Cortex of kidney (tissue), 1 donor: ENCODE results near the gene CMIP.

ENCODE experiments used
- DNase-seq: peaks from one replicate; lab custom pipeline; 2025; lab: John Stamatoyannopoulos, UW

Gene CMIP

DNA sequence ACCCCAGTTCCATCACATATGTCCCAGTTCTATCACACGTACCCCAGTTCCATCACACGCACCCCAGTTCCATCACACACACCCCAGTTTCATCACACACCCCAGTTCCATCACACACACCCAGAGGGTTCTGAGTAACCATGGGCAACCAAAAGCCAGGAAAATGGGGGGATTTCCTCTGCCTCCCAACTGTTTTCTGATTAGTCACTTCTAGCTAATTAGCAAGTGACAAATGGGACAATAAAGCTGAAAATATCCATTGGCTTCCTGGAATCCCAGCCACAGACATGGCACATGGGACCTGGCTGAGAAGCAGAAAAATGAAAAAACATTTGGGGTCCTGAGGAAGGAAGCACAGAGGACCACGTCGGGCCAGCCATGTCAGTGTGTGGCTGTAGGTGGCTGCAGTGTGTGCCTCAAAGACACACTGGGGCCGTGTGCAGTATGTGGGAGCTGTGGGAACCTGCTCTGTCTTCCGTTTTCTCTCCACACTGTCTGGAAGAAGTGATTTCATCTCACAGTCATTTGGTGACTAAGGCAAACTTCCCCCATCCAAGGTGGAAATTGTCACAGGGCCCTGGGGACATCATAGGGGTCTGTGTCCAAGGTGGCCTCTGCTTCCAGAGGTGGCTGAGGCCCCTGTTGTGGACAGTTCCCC lies 106.7 kb downstream of the CMIP start:
- no peak for DNase-seq

DNA sequence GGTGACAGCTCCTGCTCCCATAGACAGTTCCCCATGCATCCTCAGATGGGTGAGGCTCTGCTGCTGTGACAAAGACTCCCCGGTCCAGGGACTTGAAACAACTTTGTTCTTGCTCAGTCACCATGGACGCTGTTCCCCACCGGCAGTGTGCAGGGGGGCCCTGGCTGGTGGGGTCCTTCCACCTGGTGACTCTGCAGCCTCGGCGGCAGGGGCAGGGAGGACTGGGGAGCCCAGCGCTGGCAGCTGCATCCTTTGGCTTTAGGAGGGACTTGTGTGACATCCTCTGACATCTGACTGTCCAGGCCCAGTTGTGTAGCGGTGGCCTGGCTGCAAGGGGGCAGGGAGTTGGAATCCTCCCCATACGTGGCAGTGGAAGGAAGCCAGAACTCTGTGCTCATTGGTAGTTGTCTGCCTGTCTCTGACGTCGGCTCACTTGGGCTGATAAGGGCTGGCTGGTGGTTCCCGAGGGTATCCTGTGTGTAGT lies 107.3 kb downstream of the CMIP start:
- DNase-seq, result no peak

DNA sequence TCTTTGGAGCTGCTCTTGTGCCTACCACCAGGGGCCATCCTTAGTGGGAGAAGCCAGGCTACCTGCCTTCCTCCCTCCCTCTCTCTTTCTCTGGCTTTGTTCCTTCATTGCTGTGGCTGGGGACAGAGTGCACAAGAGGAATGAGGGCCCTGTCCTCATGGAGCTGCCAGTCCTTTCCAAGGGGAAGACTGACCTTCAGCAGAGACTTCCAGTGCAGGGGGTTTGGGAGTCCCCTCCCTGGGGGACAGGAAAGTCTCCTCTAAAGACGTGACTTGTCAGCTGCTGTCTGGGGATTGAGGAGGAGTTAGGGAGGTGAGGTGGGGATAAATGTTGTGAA lies 108.1 kb downstream of the CMIP start:
- no peak for DNase-seq

DNA sequence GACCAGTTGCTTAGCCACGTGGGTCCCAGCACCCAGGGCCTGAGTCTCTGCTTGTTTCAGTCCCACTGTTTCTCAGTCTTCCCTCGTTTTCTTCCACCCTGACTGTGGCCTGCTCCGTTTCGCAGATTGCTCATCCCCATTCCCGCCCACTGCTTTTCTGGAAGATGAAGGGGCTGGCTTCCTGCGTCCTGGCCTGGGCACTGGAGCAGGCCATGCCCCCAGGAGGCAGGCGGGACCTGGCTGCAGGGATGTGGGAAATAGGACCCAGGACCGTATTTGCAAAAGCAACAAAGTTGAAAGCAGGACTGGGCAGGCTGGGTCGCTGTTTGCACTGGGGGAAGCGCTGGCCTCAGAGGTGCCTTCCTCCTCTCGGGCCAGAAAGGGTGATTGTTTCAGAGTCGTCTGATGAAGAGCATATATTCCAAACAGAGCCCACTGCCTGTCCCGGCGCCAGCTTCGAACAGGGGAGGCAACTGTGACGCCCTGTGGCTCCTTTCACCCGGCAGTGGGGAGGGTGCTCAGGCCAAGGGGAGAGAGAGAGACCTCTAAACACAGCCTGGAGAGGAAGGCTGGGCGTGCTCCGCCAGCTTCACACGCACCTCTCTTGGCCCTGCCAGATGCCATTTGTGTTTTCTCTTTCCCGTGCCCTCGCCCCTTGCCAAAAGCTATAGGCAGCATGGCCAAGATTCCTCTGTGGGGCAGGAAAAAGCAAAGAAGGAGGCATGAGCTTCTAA lies 108.6 kb downstream of the CMIP start:
- DNase-seq, result no peak

DNA sequence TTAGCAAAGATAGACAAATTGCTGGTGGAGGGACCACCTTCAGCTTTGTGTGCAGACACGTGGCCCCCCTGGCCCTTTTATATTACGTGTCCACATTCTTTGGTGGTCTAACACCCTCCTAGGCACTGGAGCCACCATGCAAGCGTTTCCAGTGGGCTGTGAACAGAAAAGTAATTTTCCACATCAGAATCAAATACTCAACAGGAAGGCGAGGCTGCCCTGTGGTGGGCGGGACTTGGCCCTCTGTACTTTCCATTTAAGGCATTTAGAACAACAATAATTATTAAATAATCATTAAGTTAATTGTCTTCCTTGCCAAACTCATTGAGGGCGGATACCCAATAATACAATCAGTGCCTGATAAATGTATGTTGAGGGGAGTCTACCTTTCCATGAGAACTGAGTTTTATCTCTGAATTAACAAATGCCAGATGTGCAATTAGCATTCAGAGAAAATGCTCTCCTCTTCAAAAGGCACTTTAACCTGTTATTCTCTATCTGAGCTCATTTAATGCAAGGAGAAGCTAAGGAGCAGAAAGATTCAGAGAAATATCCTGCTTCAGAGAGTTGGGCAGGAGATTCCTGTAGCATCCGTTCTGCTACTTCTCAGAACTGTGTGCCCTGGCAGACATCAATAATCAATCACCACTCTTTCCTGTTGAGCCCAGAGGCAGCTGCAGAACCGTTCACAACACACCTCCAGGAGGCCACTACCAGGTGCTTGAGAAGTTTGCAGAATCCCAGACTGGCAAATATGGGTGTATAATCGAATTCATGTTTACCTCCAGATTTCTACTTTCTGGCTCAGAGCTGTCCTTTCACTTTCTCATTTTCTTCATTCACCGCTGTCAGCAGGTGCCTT lies 109.4 kb downstream of the CMIP start:
- no peak for DNase-seq

DNA sequence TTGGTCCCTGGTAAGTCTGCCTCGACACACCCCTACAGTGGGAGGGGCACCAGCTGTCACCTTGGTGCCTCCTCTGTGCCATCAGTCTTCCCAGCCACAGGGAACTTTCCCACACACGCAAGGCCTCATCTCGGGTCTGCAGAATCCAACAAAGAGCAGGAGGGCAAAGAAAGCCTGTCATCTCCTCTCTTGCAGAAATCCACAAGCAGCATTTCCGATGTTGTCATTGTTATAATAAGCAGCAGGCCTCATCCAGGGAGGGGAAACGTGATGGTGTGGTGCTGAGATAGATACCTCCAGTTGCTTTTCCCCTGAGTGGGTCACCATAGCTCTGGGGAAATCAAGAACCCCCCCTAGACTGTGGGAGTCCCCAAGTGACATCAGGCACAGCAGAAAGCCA lies 110.4 kb downstream of the CMIP start:
- DNase-seq, result no peak

DNA sequence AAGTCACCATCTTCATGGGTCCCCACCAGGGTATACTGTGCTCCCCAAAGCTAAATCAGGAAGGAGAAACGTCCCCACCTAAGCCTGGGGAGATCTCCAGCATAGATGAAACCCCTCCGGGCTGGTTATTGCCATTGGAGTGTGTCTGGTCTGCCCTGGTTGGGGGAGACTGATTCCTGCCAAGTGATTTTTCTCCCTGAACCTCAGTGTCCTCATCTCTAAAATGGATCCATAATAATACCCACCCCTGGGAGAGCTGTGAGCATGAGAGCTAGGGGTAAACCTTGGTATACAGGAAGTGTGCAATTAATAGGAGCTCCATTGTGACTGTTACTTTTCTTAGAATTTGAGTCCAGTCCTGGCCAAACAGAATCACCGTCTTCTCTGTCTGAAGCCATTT lies 111.1 kb downstream of the CMIP start:
- no peak for DNase-seq

DNA sequence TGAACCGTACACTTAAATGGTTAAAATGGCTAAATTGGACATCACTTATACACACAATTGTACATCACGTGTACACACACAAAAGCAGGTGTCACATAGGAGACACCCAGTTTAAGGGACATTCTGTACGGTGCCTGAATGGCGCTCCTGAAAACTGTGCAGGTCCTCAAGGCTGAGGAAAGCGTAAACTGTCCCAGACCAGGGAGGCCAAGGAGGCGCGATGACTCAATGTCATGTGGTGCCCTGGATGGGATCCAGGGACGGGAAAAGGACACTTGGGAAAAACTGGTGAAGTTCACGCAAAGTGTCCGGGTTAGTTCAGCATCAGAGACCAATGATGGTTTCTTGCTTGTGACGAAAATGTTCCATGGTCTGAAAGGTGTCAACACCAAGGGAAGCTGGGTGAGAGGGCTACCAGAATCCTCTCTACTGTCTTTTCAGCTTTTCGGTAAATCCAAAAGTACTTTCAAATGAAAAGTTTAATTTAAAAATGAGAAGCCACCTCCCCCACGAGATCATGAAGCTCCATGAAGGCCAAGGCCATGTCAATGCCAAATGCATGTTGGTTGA lies 112.2 kb downstream of the CMIP start:
- DNase-seq, result no peak

DNA sequence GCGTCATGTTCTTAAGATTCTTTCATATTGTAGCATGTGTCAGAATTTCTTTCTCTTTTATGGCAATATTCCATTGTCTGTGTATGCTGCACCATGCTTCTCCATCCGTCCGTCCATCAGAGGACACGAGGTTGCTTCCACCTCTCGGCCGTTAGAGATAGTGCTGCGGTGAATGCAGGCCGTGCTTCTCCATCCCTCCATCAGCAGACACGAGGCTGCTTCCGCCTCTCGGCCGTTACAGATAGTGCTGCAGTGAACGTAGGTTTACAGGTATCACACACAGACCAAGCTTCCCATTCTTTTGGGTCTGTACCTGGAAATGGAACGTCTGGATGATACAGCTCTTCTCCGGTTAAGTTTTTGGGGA lies 113.5 kb downstream of the CMIP start:
- no peak for DNase-seq

DNA sequence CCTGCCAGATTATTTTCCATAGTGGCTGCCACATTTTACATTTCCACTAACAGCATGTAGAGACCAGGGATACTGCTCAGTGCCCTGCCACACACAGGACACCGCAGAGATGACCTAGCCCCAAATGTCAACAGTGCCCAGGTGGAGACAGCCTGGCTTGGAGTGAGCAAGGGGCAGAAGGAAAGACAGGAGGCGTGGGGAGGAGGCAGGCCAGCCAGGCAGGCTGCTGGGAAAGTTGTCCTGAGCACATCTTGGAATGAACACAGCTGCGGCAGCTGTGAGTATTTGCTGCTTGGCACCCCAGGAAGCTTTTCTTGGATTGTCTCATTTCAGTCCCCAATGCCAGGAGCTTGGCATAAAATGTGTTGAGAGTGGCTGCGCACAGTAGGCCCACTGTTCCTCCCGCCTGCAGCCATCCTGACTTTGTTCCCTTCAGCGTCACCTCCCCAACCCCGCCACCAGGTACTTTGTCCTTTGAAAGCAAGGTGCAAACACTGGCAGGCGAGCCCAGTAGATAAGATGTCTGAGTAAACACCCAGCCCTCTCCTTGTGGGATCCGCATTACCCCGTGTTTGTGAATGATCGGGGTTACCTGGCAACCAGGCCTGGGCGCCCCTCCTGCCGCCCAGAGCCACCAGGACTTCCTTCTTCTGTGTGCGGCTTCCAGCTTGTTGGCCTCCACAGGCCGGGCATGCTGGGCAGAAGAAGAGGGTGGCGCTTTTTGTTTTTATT lies 114.0 kb downstream of the CMIP start:
- no peak for DNase-seq

DNA sequence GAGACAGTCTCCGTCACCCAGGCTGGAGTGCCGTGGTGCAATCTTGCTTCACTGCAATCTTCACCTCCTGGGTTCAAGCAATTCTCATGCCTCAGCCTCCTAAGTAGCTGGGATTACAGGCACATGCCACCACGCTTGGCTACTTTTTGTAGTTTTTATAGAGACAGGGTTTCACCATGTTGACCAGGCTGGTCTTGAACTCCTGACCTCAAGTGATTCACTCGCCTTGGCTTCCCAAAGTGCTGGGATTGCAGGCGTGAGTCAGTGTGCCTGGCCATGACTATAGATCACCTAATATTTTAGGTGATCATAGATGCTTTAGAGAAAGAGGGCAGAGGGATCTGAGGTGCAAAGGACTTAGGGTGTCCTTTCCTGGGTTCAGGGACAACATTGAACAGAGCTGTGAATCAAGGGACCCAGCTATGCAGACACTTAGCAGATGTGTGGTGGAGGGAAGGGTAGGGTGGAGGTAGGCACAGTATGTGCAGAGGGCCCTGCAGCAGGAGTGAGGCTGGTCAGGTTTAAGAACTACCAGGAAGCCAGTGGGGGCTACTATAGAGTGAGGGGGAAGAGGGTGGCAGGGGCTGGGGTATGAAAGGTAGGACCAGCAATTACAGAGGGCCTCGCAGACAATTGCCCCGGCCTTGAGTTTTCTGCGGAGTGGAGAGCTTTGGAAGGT lies 116.5 kb downstream of the CMIP start:
- DNase-seq, result no peak

DNA sequence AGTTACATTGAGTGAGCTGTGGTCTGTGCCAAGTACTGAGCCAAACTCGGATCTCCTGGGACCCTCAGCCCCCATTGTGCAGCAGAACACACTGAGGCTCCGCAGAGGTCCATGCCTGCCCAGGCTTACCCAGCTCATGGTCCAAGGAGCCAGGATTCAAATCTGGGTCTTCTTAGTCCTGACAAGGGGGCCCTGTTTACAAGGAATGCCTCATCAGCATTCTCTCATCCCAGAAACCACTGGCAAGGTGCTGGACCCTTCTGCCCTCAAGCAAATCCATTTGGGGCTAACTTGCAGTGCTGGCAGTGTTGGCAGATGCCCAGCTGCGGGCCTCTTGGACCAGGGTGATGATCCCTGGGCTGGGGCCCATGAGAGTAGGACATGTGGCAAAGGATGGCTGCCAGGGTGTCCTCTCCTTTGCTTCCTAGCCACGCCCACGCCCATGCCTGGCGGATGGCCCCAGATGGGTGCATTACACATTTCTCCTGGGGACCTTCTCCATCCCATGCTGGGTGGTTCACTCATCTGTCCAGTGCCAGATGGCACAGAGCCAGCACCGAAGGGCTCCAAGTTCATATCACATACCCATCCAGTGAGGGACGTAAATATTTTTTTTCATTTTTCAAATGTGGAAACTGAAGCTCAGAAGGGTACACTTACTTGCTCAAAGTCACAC lies 117.7 kb downstream of the CMIP start:
- DNase-seq, result no peak

DNA sequence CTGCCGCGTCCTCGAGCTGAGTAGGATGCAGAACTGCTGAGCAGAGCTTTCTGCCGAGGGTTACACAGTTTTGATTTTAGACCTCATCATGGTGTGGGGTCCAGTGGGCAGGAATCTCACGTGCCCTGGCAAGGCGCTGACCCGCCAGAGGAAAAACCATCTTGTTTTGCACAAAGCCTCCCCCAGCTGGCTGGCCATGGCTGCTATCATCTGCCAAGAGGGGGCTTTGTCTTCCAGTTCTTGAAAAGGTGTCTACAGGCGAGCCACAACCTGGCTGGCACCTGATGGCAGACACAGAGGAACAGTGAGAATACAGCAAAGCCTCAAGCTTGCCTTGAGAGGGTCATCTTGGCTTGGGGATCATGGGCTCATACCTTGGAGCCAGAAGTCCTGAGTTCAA lies 118.3 kb downstream of the CMIP start:
- no peak for DNase-seq

DNA sequence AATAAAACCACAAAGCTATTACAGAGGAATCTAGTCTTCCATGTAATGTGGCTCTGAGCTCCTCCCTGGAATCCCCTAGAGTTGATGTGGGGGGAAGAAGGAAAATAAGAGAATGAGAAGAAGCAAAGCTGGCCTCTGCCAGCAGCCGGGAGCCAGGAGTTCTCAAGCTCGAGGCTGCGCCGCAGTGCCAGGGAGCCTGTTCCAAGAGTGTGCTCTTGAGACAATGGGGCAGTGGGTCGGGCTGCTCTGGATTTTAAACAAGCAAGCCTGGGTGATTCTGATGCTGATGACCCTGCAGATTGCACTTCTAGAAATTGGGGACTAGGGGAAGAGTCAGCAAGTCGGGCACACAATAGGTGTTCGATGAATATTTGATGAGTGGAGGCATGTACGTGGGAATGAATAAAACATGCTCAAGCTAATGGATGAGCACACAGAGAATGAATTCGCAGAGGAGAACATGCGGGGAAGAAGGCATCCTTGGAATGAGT lies 119.9 kb downstream of the CMIP start:
- no peak for DNase-seq

DNA sequence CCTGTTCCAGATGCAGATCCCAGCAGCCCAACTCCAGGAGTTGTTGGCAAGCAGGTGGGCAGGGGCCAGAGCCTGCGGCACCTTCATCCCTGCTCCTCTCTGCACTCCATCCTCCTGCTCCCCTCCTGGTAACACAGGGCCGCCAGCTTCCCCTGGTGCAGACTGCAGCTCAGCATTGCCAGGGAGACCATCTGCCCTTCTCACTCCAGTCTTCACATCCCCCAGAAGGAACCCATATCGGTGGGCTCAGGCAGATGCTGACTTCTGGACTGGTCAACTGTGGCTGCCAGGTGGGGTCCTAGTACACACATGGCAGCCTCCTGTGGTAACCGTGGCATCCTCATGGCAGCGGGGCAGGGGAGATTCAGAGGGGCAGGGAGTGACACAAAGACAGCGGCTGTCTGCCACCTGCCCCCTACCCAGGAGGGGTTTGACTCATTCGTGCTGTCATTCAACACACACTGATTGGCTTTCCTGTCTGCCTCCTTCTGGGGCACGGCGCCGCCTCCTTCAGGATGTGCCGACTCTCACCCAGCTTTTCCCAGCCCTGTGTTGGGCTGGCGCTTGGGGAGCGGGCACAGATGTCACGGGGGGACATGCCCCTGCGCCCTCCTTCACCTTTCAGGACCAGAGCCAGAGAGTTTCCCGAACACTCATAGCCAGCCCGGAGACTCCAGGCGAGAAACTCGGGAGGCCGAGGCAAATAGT lies 120.9 kb downstream of the CMIP start:
- no peak for DNase-seq

DNA sequence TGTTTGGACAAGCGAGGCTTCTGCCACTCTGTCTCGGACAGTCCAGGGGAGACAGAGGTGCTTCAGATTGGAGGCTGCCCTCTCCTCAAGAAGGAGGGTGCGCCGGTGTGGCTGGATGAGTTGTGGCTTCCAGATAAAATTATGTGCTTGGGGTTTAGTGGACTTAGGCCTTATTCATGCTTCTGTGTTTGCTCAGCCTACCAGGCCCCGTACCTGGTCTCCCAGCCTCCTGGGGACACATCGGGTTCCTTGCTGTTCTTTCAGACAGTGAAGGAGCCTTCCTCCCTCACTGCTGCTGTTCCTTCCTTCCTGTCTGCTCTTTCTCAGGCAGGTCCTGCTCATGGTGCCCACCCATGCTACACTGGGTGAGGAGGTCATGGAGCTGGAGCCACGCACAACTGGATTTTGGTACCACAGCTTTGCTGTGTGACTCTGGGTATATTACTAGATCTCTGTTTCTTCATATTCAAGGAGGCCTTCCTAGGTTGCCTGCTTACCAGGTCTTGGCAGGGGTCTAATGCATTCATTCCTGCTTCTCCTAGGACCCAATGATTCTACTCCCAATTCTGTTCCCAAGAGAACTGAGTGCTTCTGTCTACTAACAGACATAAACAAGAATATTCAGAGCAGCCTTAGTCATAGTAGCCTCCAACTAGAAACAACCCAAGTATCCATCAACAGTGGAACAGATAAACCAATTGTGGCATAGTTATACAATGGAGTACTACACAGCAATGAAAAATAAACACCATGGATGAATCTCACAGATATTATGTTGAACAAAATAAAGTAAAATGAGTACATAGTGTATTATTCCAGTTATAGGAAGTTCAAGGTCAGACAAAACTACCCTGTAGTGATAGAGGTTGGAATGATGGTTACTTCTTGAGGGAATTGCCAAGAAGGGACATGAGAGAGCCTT lies 121.7 kb downstream of the CMIP start:
- DNase-seq, result no peak

DNA sequence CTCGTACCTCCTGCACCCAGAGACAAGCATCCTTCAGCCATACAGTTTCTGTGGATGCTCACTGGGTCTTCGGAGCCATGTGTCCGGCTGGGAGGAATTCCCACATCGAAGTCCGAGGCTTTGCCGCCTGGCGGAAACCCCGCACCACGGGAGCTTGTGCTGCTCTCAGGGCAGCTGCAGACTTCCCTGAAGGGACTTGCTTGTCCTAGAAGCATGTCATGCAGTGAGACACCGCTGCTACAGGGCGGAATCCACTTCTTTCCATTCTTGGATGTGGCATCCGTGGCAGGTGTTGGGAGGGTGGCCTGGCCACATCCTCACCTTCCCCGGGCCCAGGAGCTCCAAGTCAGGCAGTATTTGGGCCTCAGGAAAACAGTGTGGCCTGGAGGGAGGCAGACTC lies 122.5 kb downstream of the CMIP start:
- DNase-seq, result no peak

DNA sequence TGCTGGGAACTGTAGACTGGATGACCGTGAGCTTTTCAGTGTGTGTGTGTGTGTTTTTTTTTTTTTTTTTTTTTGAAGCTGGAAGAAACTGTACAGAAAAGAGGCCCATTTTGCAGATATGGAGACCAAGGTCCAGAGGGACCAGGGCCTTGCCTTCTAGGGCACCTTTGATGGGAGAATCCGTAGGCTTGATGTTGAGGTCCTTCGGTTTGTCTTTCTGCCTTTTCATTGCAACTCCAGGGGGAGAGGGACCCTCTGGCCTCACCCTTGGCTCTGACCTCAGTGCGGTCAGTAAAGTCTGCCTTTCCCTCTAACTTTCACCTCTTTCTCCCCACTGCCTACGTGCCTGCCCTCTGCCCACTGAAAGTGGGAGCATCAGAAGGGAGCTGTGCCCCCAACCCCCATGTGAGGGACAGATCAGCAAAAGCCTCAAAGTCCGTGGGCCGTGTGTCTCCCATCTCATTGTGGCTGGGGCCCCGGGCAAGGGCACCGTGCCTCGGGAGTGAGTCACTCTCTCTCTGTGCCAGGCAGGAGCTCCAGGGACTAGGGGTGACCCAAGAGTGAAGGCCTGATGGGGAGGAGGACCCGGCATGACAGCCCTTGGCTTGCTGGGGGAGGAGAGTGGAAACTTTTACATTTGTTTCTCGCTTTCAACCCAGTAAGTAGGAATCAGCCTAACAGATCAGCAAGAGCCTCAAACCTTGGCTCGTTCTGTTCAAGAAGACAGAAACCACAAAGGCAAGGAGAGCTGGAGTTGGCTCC lies 123.6 kb downstream of the CMIP start:
- DNase-seq, result no peak
